H1 (cell line): Measurements from ENCODE around the gene AHNAK2. TPM values are rescaled to one million over a fixed set of nuclear protein-coding genes. Genes with fewer than 3 reads are reported as not detected.

Experiments
- CTCF ChIA-PET: fragments of 300-600 bp; sonication (Branson Sonifier 250); formaldehyde crosslinking; loops from one replicate; lab custom pipeline; 2021; ENCODE audit not compliant: partially characterized antibody; lab: Charles Lee
- POLR2A ChIA-PET: fragments of 300-600 bp; sonication (Branson Sonifier 250); formaldehyde crosslinking; loops from one replicate; lab custom pipeline; 2021; ENCODE audit warnings: inconsistent platforms; ENCODE audit not compliant: partially characterized antibody; lab: Charles Lee
- DNase-seq, 2 experiments: peaks; one replicate each; pipeline versions ENCODE4 v3.0.0 to v3.0.0-alpha.2; 2010 to 2022; ENCODE audit warnings: low spot score in 2 of 2, low read depth in 1 of 2, mixed read lengths in 1 of 2
- FAIRE-seq: peaks from 2 replicates; lab custom pipeline; 2011; peaks lifted over from hg19 to GRCh38; lab: Jason Lieb, UNC
- H2AFZ ChIP-seq: 2 replicates; pipeline ENCODE4 v1.8.1; 2012; ENCODE audit warnings: low read length, inconsistent platforms
- H2AK5ac ChIP-seq: 2 replicates; pipeline ENCODE4 v1.6.1; 2013; ENCODE audit warnings: low read depth, low read length
- H2BK120ac ChIP-seq: replicated peaks from 2 replicates; pipeline ENCODE3; 2013; ENCODE audit warnings: low read depth, low read length, inconsistent platforms
- H2BK12ac ChIP-seq: 2 replicates; pipeline ENCODE4 v1.6.1; 2013; ENCODE audit warnings: low read depth, low read length
- H2BK15ac ChIP-seq: 2 replicates; pipeline ENCODE4 v1.6.1; 2013; ENCODE audit warnings: low read length
- H2BK20ac ChIP-seq: 2 replicates; pipeline ENCODE4 v1.6.1; 2013; ENCODE audit warnings: low read length
- H2BK5ac ChIP-seq: 2 replicates; pipeline ENCODE4 v1.6.1; 2013; ENCODE audit warnings: low read depth, low read length
- H3K14ac ChIP-seq: 2 replicates; pipeline ENCODE4 v1.6.1; 2013; ENCODE audit warnings: inconsistent platforms; ENCODE audit not compliant: insufficient read length
- H3K18ac ChIP-seq: 2 replicates; pipeline ENCODE4 v1.6.1; 2013; ENCODE audit warnings: low read length; ENCODE audit errors: extremely low read depth
- H3K23ac ChIP-seq: 2 replicates; pipeline ENCODE4 v1.6.1; 2013; ENCODE audit warnings: inconsistent platforms; ENCODE audit not compliant: insufficient read length
- H3K23me2 ChIP-seq: 2 replicates; pipeline ENCODE4 v1.6.1; 2013; ENCODE audit warnings: low read depth, low read length
- H3K27ac ChIP-seq: 2 replicates; pipeline ENCODE4 v1.6.1; 2011; ENCODE audit warnings: low read depth, low read length, inconsistent platforms
- H3K27me3 ChIP-seq, 4 experiments: replicated peaks in 1 of 4; 1 replicate in 1 of 4; 2 replicates in 3 of 4; pipeline versions ENCODE4 v1.6.1 to v1.8.1; 2011 to 2013; ENCODE audit warnings: low read length in 3 of 4, mild to moderate bottlenecking in 3 of 4, inconsistent platforms in 2 of 4, mixed read lengths in 2 of 4, moderate library complexity in 1 of 4; ENCODE audit not compliant: control insufficient read depth in 3 of 4, insufficient read depth in 3 of 4; ENCODE audit errors: extremely low read depth in 1 of 4
- H3K36me3 ChIP-seq, 4 experiments: 2 replicates each; pipeline versions ENCODE4 v1.6.1 to v1.8.1; 2011 to 2013; ENCODE audit warnings: mild to moderate bottlenecking in 4 of 4, low read length in 3 of 4, moderate library complexity in 2 of 4, control low read depth in 1 of 4, inconsistent platforms in 1 of 4; ENCODE audit not compliant: insufficient read depth in 4 of 4, control insufficient read depth in 2 of 4
- H3K4ac ChIP-seq: replicated peaks from 2 replicates; pipeline ENCODE3; 2013; ENCODE audit warnings: low read length, low read depth, mixed read lengths, inconsistent platforms; ENCODE audit not compliant: insufficient read length
- H3K4me1 ChIP-seq, 4 experiments: replicated peaks in 1 of 4; 1 replicate in 1 of 4; 2 replicates in 3 of 4; pipeline versions ENCODE4 v1.6.1 to v1.8.1; 2011 to 2013; ENCODE audit warnings: low read length in 3 of 4, inconsistent platforms in 2 of 4, mixed read lengths in 1 of 4; ENCODE audit not compliant: insufficient read depth in 4 of 4, control insufficient read depth in 3 of 4
- H3K4me2 ChIP-seq, 2 experiments: 2 replicates each; pipeline versions ENCODE4 v1.6.1 to v1.8.1; 2011 to 2013; ENCODE audit warnings: low read depth in 2 of 2, low read length in 2 of 2, control low read depth in 1 of 2, inconsistent platforms in 1 of 2, mild to moderate bottlenecking in 1 of 2; ENCODE audit not compliant: insufficient read depth in 1 of 2
- H3K4me3 ChIP-seq, 4 experiments: fragments of 200-600, 300-600 bp in 1 of 4; sonication (generic), shearing (Covaris generic), sonication (Bioruptor Twin) in 1 of 4; 2 replicates each; pipeline versions ENCODE4 v1.5.1 to v1.8.1; 2011 to 2016; ENCODE audit warnings: low read length in 4 of 4, low read depth in 3 of 4, control low read depth in 2 of 4, inconsistent platforms in 2 of 4, mild to moderate bottlenecking in 2 of 4, mixed read lengths in 1 of 4, moderate library complexity in 1 of 4; ENCODE audit not compliant: insufficient read depth in 2 of 4; ENCODE audit errors: extremely low read depth in 1 of 4
- H3K56ac ChIP-seq: replicated peaks from 2 replicates; pipeline ENCODE3; 2013; ENCODE audit warnings: low read depth, mild to moderate bottlenecking, mixed read lengths, low read length, inconsistent platforms; ENCODE audit not compliant: insufficient read length
- H3K79me1 ChIP-seq: 2 replicates; pipeline ENCODE4 v1.6.1; 2013; ENCODE audit warnings: low read depth, low read length, control low read depth
- H3K79me2 ChIP-seq, 2 experiments: 2 replicates each; pipeline versions ENCODE4 v1.6.1 to v1.8.1; 2012 to 2013; ENCODE audit warnings: low read length in 2 of 2, mild to moderate bottlenecking in 2 of 2, inconsistent platforms in 1 of 2; ENCODE audit not compliant: insufficient read depth in 2 of 2, control insufficient read depth in 1 of 2
- H3K9ac ChIP-seq, 4 experiments: replicated peaks in 1 of 4; 1 replicate in 1 of 4; 2 replicates in 3 of 4; pipeline versions ENCODE4 v1.6.1 to v1.8.1; 2011 to 2013; ENCODE audit warnings: low read depth in 3 of 4, low read length in 3 of 4, control low read depth in 2 of 4, mild to moderate bottlenecking in 2 of 4, moderate library complexity in 2 of 4, inconsistent platforms in 1 of 4; ENCODE audit errors: extremely low read depth in 1 of 4
- H3K9me3 ChIP-seq, 2 experiments: 2 replicates each; pipeline versions ENCODE4 v1.6.1 to v1.8.1; 2012 to 2013; ENCODE audit warnings: mild to moderate bottlenecking in 2 of 2, moderate library complexity in 2 of 2, control low read depth in 1 of 2, inconsistent platforms in 1 of 2, low read depth in 1 of 2, low read length in 1 of 2, mixed read lengths in 1 of 2; ENCODE audit not compliant: insufficient read depth in 2 of 2
- H4K20me1 ChIP-seq, 2 experiments: replicated peaks in 1 of 2; 2 replicates each; pipeline versions ENCODE3 to v1.8.1; 2011 to 2013; ENCODE audit warnings: inconsistent platforms in 2 of 2, low read length in 2 of 2, mild to moderate bottlenecking in 1 of 2; ENCODE audit not compliant: insufficient read depth in 2 of 2, control insufficient read depth in 1 of 2
- H4K5ac ChIP-seq: 2 replicates; pipeline ENCODE4 v1.6.1; 2013; ENCODE audit warnings: low read length, low read depth, mixed read lengths, inconsistent platforms; ENCODE audit not compliant: insufficient read length
- H4K8ac ChIP-seq: 2 replicates; pipeline ENCODE4 v1.8.0; 2013; ENCODE audit warnings: mild to moderate bottlenecking, moderate library complexity, low read length, inconsistent platforms; ENCODE audit not compliant: insufficient read depth; ENCODE audit errors: extremely low read depth
- H4K91ac ChIP-seq: replicated peaks from 2 replicates; pipeline ENCODE3; 2013; ENCODE audit warnings: low read length, mixed read lengths, inconsistent platforms; ENCODE audit not compliant: insufficient read length
- EGR1 ChIP-seq: IDR thresholded peaks from 2 replicates; pipeline ENCODE4 v1.6.1; 2011; ENCODE audit warnings: low read depth, low read length, borderline replicate concordance
- JUN ChIP-seq: IDR thresholded peaks from 2 replicates; pipeline ENCODE4 v1.6.1; 2011; ENCODE audit warnings: low read depth, mild to moderate bottlenecking, improper control_type of control experiment, low read length
- KDM1A ChIP-seq: fragments of 200-600, 300-600 bp; sonication (generic); IDR thresholded peaks from 2 replicates; pipeline ENCODE4 v1.7.1; 2016; ENCODE audit warnings: mild to moderate bottlenecking, low read length, borderline replicate concordance
- NANOG ChIP-seq: IDR thresholded peaks from 2 replicates; pipeline ENCODE4 v1.6.1; 2011; ENCODE audit warnings: low read length, low read depth, mild to moderate bottlenecking, inconsistent platforms; ENCODE audit not compliant: insufficient read depth, poor library complexity, severe bottlenecking
- RAD21 ChIP-seq, 2 experiments: IDR thresholded peaks in 1 of 2; conservative IDR thresholded peaks in 1 of 2; 2 replicates each; pipeline ENCODE4 v1.6.1; 2011; ENCODE audit warnings: low read depth in 2 of 2, low read length in 2 of 2, improper control_type of control experiment in 1 of 2, inconsistent platforms in 1 of 2, mild to moderate bottlenecking in 1 of 2, moderate library complexity in 1 of 2
- RFX5 ChIP-seq: IDR thresholded peaks from 2 replicates; pipeline ENCODE4 v1.6.1; 2011; ENCODE audit warnings: low read depth, low read length, improper control_type of control experiment, borderline replicate concordance
- SIX5 ChIP-seq: IDR thresholded peaks from 2 replicates; pipeline ENCODE4 v1.6.1; 2011; ENCODE audit warnings: mild to moderate bottlenecking, low read depth, low read length
- SRF ChIP-seq: IDR thresholded peaks from 2 replicates; pipeline ENCODE4 v1.6.1; 2011; ENCODE audit warnings: mild to moderate bottlenecking, low read depth, low read length, moderate library complexity
- TAF7 ChIP-seq: optimal IDR thresholded peaks from 2 replicates; pipeline ENCODE3; 2011; ENCODE audit warnings: low read depth, mild to moderate bottlenecking, inconsistent platforms, low read length, moderate library complexity, borderline replicate concordance
- TCF12 ChIP-seq: IDR thresholded peaks from 2 replicates; pipeline ENCODE4 v1.6.1; 2011; ENCODE audit warnings: low read depth, mild to moderate bottlenecking, low read length
- YY1 ChIP-seq: IDR thresholded peaks from 2 replicates; pipeline ENCODE4 v1.6.1; 2011; ENCODE audit warnings: low read depth, mild to moderate bottlenecking, low read length
- WGBS, 2 experiments: shearing (Covaris generic) in 1 of 2; methylation state at CpG; one replicate each; pipeline versions ENCODE4 v1.1.6 to v1.1.7; 2013 to 2015; ENCODE audit warnings: low lambda C conversion rate in 2 of 2, mixed read lengths in 2 of 2, inconsistent platforms in 1 of 2, low coverage in 1 of 2, missing lambda C conversion rate in 1 of 2; ENCODE audit not compliant: insufficient replicate concordance in 2 of 2, insufficient coverage in 1 of 2, insufficient read length in 1 of 2; ENCODE audit errors: extremely low coverage in 1 of 2, missing lambda C conversion rate in 1 of 2; 5-methylcytosine and 5-hydroxymethylcytosine counted together
- polyA plus RNA-seq, 7 experiments: library from polyadenylated mRNA; depleted of rRNA in 3 of 7; stranded (reverse) in 5 of 7; unstranded in 2 of 7; fragments of >200 nt in 5 of 7; fragments of 200-250 nt in 2 of 7; gene quantifications; 1 replicate in 5 of 7; 2 replicates in 1 of 7; 4 replicates in 1 of 7; pipeline versions ENCODE4 v1.2.1 to v1.2.3, GENCODE V29; 2011 to 2013; ENCODE audit warnings: missing spikeins in 2 of 7, mixed read lengths in 2 of 7
- total RNA-seq: library from RNA; stranded (reverse); fragmentation: NEBNext Ultra II Directional; extraction: Animal tissue kit (Norgen Biotek cat#: 25700); gene quantifications from 2 replicates; pipeline ENCODE4 v1.2.1, GENCODE V29; 2021
- TF ChIP-seq, protein P1 (sequence below): IDR thresholded peaks from 2 replicates; pipeline ENCODE4 v1.6.1; 2011; ENCODE audit warnings: low read length, improper control_type of control experiment
- TF ChIP-seq, protein P2 (sequence below): IDR thresholded peaks from 2 replicates; pipeline ENCODE4 v1.6.1; 2012; ENCODE audit warnings: inconsistent platforms

Gene AHNAK2
- total and polyA plus RNA-seq, 2 of the 8 experiments (the other 6 are each of a cell fraction or from before 2014, with no cell fraction given): 0.95 to 2.0 TPM

DNA sequence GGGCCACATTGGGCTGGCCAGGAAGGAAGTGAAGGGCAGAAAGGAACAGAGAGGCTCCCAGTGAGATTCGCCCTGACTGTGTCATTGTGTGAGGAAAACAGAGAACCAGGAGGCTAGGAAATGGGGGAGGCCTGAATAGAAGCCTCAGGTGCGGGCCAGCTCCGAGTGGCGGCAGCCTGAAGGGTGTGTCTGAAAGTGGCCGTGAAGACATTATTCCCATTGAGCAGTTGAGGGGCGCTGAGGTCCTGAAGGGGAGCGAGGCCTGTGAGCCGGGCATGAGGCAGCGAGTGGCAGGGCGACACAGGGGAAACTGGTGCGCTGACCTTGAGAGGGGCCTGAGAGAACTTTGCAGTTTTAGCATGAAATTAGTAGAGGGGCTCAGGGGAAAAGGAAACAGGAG, 14.3 kb upstream of the AHNAK2 start:
- H3K14ac ChIP-seq: no peak overlapping the region
- H3K9me3 ChIP-seq: no peaks in the 10 kb centered on the region
- H3K36me3 ChIP-seq: peaks cover 0 to 4% (median 0%) of the 10 kb centered on the region in 4 experiments; a peak in 2 of 8 replicates
- FAIRE-seq (no peak), DNase-seq (no peak)
- H4K91ac ChIP-seq: no peak overlapping the region
- peaks cover 3 to 5% of the 10 kb centered on the region in 2 experiments for H4K20me1 ChIP-seq
- H3K18ac ChIP-seq: no peak overlapping the region
- H3K27ac ChIP-seq: no peak overlapping the region
- H4K8ac ChIP-seq: no peak overlapping the region
- H2AK5ac ChIP-seq: no peak overlapping the region
- H2AFZ ChIP-seq: no peak overlapping the region
- H3K4me1 ChIP-seq: no peaks in the 10 kb centered on the region
- ChIA-PET CTCF (interaction anchor here (3.1 kb wide), 1 partner anchor 53 kb away, joined by 22 read pairs; no protein-coding TSS in a partner anchor), POLR2A (no interaction called here)
- no peaks in the 10 kb centered on the region for H3K79me1 ChIP-seq
- H3K4me2 ChIP-seq: no peak overlapping the region
- H3K79me2 ChIP-seq: no peaks in the 10 kb centered on the region
- H3K4me3 ChIP-seq: no peak overlapping the region
- no peaks in the 10 kb centered on the region for H3K23me2 ChIP-seq
- H2BK12ac ChIP-seq: no peak overlapping the region
- no peak overlapping the region for H3K4ac ChIP-seq
- no peak overlapping the region for H3K56ac ChIP-seq
- H4K5ac ChIP-seq: no peak overlapping the region
- no peak overlapping the region for H2BK120ac ChIP-seq
- H3K23ac ChIP-seq: no peak overlapping the region
- WGBS, 2 experiments: 90% methylated on average over 11 of the region's 11 CpGs; no CpG with 5 or more reads in 1 of the 2 experiments
- H2BK20ac ChIP-seq: no peak overlapping the region
- 0 out of 7 replicates have a peak, but pooled peaks cover 0 to 2% (median 0%) of the 10 kb centered on the region in 4 experiments for H3K27me3 ChIP-seq
- no peak overlapping the region for H2BK5ac ChIP-seq
- no peak overlapping the region for H2BK15ac ChIP-seq
- H3K9ac ChIP-seq: no peak overlapping the region
- TF ChIP-seq KDM1A (no peak), JUN (no peak), NANOG (no peak), RAD21 (IDR thresholded peaks at IDR 0.05 in 1 of 2, conservative IDR thresholded peaks at IDR 0.05 in 1 of 2; ENCODE audit: low read depth in 2 of 2, low read length in 2 of 2) (no peak), SIX5 (no peak), TCF12 (no peak), RFX5 (no peak), SRF (no peak), TAF7 (no peak), EGR1 (no peak), YY1 (no peak)
- TF ChIP-seq, protein P1, sequence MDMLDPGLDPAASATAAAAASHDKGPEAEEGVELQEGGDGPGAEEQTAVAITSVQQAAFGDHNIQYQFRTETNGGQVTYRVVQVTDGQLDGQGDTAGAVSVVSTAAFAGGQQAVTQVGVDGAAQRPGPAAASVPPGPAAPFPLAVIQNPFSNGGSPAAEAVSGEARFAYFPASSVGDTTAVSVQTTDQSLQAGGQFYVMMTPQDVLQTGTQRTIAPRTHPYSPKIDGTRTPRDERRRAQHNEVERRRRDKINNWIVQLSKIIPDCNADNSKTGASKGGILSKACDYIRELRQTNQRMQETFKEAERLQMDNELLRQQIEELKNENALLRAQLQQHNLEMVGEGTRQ: no peak
- TF ChIP-seq, protein P2, sequence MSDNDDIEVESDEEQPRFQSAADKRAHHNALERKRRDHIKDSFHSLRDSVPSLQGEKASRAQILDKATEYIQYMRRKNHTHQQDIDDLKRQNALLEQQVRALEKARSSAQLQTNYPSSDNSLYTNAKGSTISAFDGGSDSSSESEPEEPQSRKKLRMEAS: no peak
